AG09319 (cell line): ENCODE results near the gene IL12RB2.

Source experiments
- DNase-seq: peaks from one replicate; pipeline ENCODE4 v3.0.0-alpha.2; 2010; ENCODE audit warnings: low read depth; ENCODE audit errors: extremely low read depth
- TF ChIP-seq, protein P1 (sequence below): IDR thresholded peaks from 2 replicates; pipeline ENCODE4 v1.5.1; 2011; ENCODE audit warnings: low read depth, mild to moderate bottlenecking, inconsistent platforms, low read length, moderate library complexity

The IL12RB2 gene

GRCh38 chr1:67368046-67368514, 60.4 kb downstream of the IL12RB2 start:
- no peak for DNase-seq
- TF ChIP-seq, protein P1, sequence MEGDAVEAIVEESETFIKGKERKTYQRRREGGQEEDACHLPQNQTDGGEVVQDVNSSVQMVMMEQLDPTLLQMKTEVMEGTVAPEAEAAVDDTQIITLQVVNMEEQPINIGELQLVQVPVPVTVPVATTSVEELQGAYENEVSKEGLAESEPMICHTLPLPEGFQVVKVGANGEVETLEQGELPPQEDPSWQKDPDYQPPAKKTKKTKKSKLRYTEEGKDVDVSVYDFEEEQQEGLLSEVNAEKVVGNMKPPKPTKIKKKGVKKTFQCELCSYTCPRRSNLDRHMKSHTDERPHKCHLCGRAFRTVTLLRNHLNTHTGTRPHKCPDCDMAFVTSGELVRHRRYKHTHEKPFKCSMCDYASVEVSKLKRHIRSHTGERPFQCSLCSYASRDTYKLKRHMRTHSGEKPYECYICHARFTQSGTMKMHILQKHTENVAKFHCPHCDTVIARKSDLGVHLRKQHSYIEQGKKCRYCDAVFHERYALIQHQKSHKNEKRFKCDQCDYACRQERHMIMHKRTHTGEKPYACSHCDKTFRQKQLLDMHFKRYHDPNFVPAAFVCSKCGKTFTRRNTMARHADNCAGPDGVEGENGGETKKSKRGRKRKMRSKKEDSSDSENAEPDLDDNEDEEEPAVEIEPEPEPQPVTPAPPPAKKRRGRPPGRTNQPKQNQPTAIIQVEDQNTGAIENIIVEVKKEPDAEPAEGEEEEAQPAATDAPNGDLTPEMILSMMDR, result no peak

GRCh38 chr1:67371043-67371442, 63.4 kb downstream of the IL12RB2 start:
- no peak for DNase-seq
- TF ChIP-seq, protein P1, result no peak

- no peak for DNase-seq
- TF ChIP-seq, protein P1, result no peak
These were observed 64.0 kb downstream of the IL12RB2 start for GRCh38 chr1:67371681-67372080.

- no peak for DNase-seq
- TF ChIP-seq, protein P1, result no peak
These were observed 64.5 kb downstream of the IL12RB2 start for GRCh38 chr1:67372136-67372535.

DNA sequence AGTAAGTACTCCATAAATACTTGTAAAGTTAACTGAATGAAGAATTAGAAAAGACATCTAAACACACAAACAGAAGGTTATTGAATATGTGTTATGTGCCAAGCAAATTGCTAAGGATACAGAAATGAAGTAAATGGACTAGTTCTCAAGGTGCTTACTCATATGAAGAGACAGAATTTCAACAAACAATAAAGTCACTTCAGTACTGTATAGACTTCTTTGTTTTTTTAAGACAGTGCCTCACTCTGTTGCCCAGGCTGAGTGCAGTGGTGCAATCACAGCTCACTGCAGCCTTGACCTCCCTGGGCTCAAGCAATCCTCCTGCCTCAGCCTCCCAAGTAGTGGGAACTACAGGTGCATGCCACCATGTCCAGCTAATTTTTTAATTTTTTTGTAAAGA, 65.2 kb downstream of the IL12RB2 start:
- no peak for DNase-seq

DNA sequence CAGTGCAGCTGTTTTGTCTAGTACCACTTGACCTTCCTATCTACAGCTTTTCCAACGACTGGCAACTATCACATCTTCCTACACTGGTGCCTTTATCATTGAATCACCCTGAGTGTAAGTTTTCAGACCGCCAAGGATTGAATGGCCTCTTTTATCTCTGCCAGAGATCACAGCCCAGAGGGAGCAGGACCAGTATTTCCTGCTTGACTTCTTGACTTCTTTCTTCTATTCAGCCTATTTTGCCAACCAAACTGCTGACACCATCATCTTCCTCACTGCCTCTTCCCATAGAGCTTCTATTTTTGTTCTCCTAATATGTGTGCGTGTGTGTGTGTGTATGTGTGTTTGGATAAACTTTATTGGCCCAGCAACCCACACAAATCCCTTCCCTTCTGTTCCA, 68.7 kb downstream of the IL12RB2 start:
- DNase-seq, result no peak
- TF ChIP-seq, protein P1, result no peak

More for the DNA sequence above, 65.2 kb downstream of the IL12RB2 start:
- TF ChIP-seq, protein P1, result no peak

DNA sequence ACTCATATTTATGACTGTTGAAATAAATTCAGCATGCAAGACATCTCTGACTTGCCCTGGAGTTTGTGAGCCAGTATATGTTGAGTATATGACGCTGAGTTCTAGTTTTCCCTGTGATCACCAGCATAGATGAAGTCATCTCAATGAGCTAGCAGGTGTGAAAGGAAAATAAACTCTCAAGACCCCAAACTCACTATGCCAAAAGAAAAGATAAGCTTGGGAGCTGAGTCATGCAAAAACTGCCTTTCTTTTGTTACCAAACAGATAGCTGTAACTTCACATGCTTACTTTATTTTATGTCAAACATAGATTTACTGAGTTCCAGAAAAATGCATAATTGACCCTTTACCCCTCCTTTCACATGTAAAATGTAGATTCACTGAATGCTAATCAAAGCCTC, 69.6 kb downstream of the IL12RB2 start:
- DNase-seq, result no peak

More for the DNA sequence above, 69.6 kb downstream of the IL12RB2 start:
- TF ChIP-seq, protein P1, result no peak
